Stimulated activated CD4-positive, alpha-beta T cell treated with anti-CD3 and anti-CD28 coated beads, TNF-alpha, amount 100 ng/mL, for 1 hour (primary cell): ENCODE results near the gene RPS6KA4.

ENCODE experiments used
- DNase-seq, 3 donors: peaks; one replicate each; pipeline ENCODE4 v3.0.0-alpha.2; 2020; ENCODE audit warnings: low read depth in 3 of 3, low spot score in 1 of 3

The RPS6KA4 gene

GRCh38 chr11:64347193-64347867, 11.6 kb upstream of the RPS6KA4 start:
- DNase-seq = no peak

DNA sequence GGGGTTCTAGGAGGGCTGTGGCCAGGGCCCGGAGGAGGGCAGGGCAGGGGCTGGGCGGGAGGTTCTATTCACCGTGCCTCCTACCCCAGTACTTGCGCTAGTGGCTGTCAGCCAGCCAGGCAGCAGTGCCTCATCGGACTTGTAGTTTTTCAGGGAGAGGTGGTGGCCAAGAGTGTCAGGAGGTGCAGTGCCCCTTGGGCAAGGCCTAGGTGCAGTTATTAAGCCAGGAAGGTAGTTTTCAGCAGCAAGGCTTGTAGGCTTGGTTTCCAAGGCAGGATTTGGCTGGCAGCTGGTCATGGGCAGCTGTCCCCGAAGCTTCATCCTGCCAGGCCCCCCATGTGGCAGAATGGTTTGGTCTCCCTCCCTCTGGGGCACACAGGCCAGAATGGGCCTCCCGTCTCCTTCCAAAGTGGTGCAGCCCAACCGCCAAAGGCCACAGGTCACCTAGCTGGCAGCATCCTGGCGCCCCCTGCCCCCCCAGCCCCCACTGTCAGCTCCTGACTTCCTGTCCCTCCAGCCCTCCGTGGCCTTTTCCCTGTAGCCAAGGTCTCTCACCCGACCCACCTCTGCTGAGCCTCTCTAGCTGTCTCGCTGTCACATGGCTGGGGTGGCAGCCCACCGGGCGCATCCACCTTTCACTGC, 10.5 kb upstream of the RPS6KA4 start:
- DNase-seq = no peak

- no peak for DNase-seq
Observed at GRCh38 chr11:64349025-64349387, 10.0 kb upstream of the RPS6KA4 start.

GRCh38 chr11:64349404-64349803, 9.6 kb upstream of the RPS6KA4 start:
- no peak for DNase-seq

DNA sequence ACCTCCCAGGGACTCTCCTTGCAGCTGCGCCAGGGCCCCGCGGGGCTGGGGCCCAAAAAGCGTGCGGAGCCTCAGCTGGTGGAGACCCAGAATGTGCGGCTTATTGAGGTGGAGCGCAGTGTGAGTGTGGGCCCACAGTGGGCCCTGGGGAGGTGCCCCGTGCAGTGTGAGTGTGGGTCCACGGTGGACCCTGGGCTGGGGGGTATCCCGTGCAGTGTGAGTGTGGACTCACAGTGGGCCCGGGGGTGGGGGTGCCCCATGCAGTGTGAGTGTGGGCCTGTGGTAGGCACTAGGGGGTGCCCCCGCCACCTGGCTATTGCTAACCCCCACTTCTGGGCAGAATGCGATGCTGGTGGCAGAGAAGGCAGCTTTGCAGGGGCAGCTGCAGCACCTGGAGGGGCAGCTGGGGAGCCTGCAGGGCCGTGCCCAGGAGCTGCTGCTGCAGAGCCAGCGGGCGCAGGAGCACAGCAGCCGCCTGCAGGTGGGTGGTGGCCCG, 7.8 kb upstream of the RPS6KA4 start:
- no peak for DNase-seq

GRCh38 chr11:64352099-64352994, 6.6 kb upstream of the RPS6KA4 start:
- DNase-seq = no peak

GRCh38 chr11:64352995-64353714, 5.8 kb upstream of the RPS6KA4 start:
- no peak for DNase-seq

- no peak for DNase-seq
Observed at GRCh38 chr11:64353715-64354506, 5.1 kb upstream of the RPS6KA4 start.

DNA sequence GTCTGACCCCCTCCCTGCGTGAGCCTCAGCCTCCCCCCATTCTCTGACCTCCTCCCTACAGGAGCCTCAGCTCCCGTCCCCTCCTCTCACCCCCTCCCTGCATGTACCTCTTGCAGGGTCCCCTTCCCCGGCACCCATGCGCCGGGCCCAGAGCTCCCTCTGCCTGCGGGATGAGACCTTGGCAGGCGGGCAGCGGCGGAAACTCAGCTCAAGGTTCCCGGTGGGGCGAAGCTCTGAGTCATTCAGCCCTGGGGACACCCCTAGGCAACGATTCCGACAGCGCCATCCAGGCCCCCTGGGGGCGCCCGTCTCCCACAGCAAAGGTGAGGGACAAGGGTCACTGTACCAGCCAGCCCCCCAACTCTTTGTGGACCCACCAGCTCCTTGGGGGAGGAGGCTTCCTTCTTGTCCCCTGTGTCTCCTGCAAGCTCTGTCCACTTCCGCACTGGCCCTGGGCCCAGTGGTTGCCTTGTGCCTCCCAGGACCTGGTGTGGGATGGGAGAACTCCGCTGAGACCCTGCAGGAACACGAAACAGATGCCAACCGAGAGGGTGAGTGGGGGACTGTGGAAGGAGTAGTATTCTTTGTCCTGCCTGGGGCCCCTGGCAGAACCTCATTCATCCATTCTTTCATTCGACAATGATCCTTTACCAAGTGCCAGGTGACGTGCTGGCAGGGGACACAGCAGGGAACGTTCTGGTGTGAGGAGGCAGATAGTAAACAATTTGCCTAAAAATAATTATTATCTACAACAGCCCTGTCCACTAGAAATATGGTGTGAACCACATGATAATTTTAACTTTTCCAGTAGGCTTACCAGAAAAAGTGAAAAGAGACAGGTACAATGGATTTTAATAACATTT, 3.7 kb upstream of the RPS6KA4 start:
- DNase-seq = no peak

DNA sequence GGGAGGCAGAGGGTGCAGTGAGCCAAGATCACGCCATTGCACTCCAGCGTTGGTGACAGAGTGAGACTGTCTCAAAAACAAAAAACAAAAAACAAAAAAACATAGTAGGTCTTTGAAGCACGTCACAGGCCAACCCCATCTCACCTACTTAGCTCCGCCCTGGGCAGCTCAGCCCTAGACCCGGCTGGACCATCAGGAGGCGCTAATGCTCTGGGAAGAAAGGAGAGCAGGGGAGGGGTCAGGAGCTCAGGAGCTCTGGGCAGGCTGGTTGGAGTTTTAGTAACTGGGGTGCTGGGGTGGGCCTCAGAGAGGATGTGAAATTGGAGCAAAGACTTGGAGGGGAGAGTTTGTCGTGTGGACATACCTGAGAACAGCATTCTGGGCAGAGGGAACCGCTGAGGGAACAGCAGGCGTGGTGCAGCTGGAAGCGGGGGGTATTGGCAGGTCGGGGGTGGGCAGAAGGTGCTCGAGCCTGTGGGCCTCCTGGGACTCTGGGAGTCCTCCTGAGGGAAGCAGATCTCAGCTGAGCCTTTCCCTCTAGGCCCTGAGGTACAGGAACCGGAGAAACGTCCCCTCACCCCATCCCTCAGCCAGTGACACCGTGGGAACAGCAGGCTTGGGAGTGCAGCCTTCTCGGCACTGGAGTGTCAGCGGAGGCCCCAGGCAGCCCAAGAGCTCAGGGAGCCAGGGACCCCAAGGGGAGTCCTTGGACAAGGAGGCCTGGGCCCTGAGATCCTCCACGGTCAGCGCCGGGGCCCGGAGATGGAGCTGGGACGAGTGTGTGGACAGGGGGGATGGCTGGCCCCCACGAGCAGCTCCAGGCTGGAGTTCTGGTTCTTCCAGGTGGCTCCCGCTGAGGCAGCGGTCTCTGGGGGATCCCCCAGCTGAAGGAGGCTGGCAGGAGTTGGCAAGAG, 2.2 kb upstream of the RPS6KA4 start:
- DNase-seq = no peak

DNA sequence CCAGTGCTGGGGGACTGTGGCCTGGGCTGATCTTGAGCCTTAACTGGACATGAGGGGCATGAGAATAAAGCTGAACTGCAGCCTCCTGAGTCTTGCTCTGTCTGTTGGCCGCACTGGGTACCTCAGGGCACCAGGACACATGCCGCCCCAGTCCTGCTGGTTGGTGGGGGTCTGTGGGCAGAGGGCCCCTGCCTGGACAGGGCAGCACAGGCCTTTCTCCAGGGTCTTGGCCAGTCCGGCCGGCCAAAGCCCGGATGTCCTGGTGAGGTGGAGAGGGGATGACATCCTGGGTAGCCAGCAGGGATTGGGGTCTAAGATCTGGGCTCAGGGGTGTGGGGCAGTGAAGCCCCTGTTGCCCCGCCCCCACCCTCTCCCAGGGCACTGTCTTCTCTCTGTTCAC, 1.5 kb upstream of the RPS6KA4 start:
- DNase-seq = no peak

GRCh38 chr11:64357904-64358535, 942 bp upstream of the RPS6KA4 start:
- DNase-seq = no peak

DNA sequence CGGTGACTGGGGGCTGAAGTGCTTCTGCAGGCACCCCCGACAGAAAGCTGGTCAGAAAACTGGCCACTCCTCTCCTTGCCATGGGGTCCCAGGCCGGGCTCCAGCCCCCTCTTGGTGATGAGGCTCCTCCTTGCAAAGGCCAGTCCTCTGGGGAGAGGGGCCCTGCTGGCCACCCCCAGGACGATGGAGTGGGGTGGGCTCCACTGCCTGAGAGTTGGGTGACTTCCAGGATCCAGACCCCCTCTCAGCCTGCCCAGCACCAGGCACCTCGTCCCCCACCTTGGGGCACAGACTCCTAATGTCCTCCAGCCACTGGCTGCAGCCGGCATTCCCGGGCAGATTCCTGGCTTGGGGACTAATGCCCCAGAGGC, 441 bp upstream of the RPS6KA4 start:
- DNase-seq = no peak

DNA sequence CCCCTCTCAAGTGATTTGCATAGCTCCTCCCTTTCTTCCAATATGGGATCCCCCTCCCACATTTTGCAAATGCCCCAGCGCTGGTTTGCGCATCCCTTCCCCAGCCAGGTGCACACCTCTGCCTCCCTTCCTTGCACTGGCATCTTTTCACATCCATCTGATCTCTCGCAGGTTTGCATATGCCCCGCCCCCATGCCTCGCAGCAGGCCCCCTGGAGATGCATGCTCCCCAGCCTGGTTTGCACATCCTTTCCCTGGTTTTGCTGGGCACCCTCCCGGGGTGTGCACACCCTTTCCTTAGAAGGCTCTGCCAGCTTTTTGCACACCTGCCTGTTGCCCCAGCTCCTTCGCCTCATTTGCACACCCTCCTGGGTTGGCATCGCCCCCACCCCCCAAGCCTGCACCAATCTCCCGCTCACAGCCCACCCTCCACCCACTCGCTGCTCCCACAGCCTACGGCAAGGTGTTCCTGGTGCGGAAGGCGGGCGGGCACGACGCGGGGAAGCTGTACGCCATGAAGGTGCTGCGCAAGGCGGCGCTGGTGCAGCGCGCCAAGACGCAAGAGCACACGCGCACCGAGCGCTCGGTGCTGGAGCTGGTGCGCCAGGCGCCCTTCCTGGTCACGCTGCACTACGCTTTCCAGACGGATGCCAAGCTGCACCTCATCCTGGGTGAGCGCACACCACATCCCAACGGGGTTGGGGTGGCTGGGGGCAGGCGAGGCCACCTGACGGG, 917 bp downstream of the RPS6KA4 start:
- DNase-seq = no peak

- DNase-seq = no peak
Observed at GRCh38 chr11:64360448-64360921, 1.5 kb downstream of the RPS6KA4 start.

DNA sequence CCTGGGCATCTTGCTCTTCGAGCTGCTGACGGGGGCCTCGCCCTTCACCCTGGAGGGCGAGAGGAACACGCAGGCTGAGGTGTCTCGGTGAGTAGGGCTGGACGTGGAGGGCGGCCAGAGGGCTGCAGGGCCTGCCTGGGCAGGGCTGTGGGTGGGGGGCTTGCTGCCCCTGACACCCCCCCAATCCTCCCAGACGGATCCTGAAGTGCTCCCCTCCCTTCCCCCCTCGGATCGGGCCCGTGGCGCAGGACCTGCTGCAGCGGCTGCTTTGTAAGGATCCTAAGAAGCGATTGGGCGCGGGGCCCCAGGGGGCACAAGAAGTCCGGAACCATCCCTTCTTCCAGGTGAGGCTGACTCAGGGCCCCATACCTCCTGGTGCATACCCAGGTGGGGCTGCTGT, 2.7 kb downstream of the RPS6KA4 start:
- no peak for DNase-seq

- no peak for DNase-seq
Observed at GRCh38 chr11:64362339-64362738, 3.4 kb downstream of the RPS6KA4 start.
